Activated CD8-positive, alpha-beta memory T cell treated with anti-CD3 and anti-CD28 coated beads, Interleukin-2, amount 50 U/mL, for 1 hour (primary cell): Measurements from ENCODE around the gene PTTG1IP2.

Source experiments
- DNase-seq: peaks from one replicate; pipeline ENCODE4 v3.0.0-alpha.2; 2020; ENCODE audit errors: extremely low read depth

The PTTG1IP2 gene

DNA sequence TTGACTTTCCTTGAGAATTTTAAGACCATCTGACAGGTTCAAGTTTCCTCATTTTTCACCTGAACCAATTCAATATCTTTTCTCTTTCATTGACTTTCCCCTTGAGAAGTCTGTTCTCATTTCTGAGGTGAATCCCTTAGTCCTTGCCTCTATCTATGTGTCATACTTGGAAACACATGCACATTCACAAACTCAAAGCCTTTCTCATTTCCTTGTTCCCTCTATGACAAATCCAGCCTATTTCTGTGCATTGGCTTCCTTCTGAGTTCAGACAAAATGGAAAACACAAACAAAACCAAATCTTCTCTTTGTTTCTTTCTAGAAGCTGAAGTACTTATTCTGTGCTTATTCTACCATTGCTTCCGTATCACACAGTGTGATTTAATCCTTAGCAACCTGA, 13.8 kb downstream of the PTTG1IP2 start:
- DNase-seq, result no peak

DNA sequence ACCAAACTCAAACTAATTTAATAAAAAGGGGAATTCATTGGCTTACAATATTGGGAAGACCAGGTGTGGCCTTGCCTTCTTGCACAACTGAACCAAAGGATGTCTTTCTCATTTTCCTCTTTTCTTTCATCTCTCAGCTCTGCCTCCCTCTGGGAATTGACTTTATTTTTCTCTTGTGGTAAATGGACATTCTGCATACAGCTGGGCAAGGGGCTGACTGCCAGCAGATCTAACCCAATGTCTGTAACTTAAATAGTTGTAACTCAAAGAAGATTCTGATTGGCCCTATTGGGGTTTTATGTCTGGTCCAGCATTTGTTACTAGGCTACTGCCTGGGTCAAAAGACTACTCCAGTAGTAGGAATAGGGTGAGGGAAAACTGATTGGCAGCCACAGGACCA, 15.3 kb downstream of the PTTG1IP2 start:
- no peak for DNase-seq

DNA sequence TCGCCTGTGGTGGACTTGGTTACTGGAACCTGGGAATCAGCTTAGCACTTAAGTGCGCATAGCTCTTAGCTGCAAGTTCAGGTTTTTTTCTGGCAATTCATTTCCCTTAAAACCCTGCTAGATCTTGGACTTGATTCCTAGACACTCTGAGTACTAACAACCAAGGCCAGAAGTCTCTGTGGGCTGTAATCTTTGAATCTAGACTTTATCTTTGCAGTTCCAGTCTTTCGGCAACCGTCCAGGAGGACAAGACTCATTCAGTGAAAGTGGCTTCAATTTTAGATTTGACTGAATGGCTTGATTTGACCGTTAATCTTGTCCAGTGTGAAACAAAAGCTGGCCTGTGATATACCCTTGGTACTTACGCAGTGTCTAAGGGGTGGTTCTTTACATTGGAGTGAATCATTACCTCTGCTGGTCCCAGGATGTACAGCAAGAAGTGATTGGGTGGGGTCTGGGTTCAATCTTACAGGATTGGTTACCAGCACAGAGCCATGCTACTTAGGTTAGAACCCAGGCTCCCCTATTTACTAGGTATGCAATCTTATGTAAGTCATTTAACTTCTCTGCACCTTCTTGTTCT, 16.4 kb downstream of the PTTG1IP2 start:
- no peak for DNase-seq

DNA sequence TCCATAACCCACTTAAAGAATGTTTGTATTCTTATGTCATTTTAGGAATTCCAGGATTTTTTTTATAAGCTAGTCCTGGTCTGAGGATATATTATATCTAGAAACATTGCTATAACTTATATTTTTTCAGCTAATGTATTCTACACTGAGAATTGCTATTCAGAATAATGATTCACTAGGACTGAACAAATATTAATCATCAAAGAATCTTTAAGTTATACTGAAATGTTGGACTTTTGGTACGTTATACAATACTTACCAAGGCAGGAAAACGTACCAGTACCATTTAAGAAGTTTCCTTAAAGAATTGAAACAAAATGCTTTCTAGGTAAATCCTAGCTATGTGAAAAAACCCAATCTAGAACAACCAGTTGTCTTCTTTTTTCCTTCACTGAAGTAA, 18.4 kb downstream of the PTTG1IP2 start:
- no peak for DNase-seq

DNA sequence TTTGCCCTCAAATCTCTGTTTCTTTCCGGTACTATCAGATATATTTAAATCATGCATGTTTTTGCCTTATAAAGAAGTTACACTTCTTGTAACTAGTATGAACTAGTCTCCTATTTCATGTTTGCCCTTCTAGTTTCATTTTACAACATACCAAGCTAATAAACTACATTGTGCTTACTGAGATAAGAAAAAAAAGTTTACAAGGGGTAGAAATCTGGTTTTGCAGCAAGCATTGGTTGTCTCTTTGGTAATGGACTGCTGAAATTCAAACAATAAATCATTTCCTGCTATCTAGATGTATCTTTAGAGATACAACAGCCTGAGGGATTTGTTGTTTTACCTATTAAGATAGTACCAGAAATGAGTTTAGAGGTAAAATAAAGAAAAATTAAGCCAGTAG, 18.8 kb downstream of the PTTG1IP2 start:
- DNase-seq, result no peak

DNA sequence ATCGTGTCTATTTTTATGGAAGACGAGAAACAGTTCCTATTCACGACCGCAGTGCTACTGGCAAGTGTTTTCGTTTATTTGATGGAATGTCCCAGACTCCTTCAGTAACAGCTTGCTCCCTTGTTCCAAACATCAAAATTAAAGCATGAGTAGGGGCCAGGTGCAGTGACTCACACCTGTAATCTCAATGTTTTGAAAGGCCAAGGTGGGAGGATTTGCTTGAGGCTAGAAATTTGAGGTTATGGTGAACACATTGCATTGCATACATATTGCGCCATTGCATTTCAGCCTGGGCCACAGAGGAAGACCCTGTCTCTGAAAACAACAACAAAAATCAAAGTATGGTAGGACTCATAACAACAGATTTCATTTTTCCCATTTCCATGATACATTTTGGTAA, 22.8 kb downstream of the PTTG1IP2 start:
- DNase-seq, result no peak

DNA sequence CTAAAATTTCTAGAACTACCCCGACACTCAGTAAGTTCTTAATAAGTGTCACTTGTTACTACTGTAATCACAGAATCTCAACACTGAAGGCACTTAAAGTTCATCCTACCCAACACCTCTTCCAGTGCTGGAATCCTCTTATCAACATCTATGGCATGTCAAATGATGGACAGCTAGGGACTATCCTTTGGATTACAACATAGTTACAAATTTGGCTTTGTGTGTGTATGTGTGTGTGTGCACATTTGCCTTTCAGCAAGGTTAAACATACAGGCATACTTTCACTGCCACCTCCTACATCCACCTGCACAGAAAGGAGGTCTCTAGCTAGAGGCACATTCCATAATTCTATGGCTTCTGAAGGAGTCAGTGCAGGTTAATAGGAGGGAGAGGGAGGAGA, 25.8 kb downstream of the PTTG1IP2 start:
- DNase-seq, result no peak

DNA sequence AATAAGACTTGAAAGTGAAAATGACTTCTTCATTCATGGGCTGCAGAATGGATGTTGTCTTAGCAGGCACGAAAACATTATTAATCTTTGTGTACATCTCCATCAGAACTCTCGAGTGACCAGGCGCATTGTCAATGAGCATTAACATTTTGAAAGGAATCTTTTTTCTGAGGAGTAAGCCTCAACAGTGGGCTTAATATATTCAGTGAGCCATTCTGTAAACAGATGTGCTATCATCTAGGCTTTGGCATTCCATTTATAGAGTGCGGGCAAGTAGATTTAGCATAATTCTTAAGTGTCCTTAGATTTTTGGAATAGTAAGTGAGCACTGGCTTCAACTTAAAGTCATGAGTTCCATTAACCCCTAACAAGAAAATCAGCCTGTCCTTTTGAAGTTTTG, 33.1 kb downstream of the PTTG1IP2 start:
- no peak for DNase-seq

DNA sequence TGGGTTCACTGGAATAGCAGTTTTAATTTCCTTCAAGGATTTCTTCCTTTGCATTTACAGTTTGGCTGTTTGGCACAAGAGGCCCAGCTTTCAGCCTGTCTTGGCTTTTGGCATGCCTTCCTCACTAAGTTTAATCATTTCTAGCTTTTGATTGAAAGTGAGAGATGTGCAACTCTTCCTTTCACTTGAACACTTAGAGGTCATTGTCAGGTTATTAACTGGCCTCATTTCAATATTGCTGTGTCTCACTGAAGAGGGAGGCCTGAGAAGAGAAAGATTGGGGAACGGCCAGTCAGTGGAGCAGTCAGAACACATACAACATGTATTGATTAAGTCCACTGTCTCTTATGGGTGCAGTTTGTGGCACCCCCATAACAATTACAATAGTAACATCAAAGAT, 33.9 kb downstream of the PTTG1IP2 start:
- no peak for DNase-seq

DNA sequence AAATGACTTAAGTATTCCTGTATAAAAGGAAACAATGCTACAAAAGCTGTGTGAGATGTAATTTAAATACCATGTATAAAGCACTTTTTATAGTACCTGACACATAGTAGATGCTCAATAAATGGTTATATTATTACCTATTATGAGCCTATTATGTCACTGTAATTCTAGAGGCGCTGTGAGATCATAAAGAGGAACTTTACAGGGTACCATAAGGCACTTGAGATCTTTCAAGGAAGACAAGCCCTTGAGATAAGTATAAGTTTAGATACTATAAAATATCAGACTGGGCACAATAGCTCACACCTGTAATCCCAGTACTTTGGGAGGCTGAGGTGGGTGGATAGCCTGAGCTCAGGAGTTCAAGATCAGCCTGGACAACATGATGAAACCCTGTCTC, 38.3 kb downstream of the PTTG1IP2 start:
- no peak for DNase-seq

DNA sequence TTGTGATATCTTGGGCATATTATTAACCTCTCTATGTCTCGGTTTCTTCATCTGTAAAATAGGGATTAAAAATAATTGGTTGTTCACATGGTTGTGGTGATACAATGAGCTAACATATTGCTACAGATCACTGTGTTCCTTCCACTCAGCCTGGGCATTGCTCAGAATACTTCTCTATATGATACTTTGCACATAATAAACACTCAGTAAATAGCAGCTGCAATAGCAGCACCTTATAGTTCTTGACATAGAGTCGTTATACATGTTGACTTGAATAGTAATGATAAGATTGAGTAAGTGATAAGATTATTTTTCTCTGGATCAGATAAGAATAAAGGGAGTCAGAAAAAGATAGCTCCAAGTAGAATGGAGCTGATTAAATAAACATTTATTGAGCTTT, 42.3 kb downstream of the PTTG1IP2 start:
- DNase-seq, result no peak

DNA sequence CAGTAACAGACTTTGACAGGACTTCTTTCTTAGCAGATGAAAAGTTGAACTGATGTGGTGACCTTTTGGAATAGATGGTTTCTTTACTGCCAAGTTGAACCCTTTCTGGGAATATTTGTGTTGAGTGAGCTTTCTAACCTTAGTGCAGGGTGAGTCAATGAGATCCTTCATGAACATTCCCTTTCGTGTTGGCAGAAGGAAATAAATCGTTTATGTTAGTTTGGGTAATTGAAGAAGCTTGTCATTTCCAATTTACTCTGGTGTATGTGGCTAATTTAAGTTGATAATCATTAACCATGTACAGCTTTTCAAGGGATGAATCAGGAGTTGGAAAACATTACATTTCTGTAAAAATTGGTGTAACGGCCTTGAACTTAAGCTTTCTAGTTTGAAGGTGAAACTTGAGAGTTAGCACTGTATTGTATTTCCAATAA, 43.4 kb downstream of the PTTG1IP2 start:
- no peak for DNase-seq

DNA sequence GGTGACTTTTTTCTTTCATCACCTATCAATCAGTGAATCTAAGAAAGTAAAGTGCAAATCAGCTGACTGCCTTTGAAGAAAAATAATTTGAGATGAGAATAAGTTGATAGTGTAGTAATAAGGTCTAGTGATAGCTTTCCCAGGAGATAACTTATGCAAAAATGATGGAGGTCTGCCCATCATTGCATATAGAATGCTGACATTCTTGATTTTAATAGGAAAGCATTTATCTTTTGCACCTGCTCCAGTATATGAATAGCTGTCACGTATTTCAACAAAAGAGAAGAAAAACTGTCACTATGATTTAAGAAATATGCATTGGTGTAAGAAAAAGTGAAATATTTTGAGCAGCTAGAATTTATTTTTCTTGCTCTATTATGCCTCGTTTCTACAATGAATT, 46.8 kb downstream of the PTTG1IP2 start:
- DNase-seq, result no peak

DNA sequence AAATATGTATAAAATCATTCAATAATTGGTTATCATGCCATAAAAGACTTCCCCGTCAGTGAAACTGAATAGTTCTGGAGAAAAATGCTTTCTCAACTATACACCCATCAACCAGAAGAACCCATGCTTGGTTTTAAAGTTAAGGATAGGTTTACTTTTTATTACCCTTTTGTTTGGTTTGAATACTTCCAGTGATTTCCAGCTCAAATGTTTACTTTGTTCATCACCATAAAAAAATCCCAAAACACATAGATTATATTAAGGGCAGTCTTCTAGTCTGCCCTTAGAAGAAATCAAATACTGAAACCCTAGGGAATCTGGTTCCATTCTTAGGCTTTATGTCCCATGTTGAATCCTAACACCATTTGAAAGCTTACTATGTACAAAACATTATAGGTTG, 49.2 kb downstream of the PTTG1IP2 start:
- DNase-seq, result no peak

DNA sequence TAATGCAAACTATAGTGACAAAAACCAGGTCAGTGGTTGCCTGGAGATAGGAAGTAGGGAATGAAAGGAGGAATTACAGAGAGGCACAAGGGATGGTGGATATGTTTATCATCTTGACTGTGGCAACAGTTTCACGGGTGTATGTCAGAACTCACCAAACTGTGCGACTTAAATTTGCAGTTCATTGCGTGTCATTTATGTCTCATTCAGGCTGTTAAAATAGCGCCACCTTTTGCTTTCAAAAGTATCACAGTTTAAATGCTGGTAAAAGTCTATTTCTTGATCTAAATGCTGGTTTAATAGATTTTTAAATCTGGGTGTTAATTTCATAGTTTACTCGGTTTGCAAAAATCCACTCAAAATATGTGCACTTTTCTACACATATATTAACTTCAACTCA, 51.0 kb downstream of the PTTG1IP2 start:
- no peak for DNase-seq

DNA sequence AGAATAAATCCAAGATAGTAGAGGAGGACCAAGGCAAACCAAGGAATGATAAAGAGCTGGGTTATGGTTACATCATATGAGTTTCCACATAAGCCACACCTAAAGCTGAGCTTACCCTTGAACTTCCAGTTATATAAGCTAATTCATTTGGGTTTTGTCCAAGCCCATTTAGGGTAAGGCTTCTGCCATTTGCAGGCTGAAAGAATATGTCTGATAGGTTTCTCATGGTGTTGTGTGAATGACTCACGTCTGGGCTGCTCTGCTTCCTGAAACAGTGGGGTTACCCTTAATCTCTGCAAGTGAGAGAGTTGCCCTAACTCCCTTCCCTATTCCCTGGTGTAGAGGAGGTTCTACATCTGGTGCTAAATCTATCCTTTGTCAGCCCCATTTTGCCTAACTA, 60.8 kb downstream of the PTTG1IP2 start:
- no peak for DNase-seq

DNA sequence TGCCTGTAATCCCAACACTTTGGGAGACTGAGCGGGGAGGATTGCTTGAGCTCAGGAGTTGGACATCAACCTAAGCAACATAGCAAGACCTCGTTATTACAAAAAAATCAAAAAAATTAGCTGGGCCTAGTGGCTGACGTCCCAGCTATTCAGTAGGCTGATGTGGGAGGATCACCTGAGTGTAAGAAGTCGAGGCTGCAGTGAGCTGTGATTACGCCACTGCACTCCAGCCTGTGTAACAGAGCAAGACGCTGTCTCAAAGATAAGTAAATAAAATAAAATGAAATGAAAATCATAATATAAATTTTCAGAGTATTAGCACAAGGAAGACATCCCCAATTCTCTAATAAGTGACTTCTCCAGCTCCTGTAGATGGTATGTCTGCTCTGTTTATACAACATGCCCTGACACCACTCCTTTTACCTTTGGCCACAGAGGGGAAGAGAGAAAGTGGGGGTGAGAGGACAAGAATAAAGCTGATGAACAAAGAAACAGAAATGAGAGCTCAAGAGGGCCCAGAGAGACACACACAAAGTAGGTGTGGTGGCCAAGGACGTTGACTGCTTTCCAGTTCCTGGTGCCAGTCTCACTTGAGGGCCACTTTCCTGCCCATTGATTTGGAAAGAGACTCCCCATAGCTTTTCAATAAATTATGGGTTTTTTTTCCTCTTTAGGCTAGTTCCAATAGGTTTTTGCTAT, 62.9 kb downstream of the PTTG1IP2 start:
- no peak for DNase-seq

DNA sequence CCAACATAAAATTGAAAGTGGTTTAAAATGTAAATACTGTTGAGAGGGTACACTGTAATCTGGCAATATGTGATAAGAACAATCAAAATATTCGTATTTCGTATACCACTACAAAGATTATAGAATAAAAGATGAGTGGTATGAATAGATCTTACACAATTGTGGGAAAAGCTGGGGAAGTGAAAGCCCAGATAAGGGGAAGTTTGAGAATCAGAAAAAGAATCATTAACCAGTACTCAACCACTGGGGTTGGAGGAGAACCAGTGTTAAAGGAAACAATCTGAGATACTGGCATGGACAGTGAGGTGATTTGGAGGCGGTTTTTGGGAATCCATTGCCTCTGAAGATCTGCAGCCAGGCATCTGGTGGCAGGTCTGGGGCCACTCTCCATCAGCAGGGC, 67.0 kb downstream of the PTTG1IP2 start:
- DNase-seq, result no peak

DNA sequence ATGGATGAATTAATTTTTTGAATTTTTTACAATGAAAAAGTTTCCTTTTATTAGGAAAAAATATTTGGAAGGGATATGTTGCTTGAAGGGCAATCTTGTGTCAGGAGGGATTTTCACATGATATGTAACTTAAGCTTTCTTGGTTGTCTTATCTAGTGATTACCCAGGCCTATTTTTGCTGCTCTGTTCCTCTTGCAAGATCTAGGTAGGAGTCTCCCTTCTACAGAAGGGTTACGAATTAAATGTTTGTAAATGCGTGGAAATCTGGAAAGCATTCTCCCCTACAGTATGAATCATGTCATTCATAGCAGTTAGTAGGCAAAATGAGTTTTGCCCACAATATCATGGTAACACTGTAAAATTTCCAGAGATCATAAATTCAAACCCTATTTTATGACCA, 69.0 kb downstream of the PTTG1IP2 start:
- no peak for DNase-seq

DNA sequence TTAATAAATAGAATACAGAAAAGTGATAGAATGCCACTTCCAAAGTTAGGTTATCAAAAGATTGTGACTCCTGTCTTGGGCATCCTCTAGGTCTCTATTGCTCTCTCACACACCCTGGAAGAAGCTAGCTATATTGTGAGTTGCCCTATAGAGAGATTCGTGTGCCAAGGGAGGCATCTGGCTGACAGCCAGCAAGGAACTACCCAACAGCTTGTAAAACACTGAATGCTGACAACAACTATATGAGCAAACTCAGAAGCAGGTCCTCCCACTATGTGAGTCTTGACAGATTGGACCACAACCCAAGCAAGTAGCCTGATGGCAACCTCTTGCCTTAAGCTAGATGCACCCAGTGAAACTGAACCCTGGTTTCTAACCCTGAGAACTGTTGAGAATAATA, 71.0 kb downstream of the PTTG1IP2 start:
- DNase-seq, result no peak

DNA sequence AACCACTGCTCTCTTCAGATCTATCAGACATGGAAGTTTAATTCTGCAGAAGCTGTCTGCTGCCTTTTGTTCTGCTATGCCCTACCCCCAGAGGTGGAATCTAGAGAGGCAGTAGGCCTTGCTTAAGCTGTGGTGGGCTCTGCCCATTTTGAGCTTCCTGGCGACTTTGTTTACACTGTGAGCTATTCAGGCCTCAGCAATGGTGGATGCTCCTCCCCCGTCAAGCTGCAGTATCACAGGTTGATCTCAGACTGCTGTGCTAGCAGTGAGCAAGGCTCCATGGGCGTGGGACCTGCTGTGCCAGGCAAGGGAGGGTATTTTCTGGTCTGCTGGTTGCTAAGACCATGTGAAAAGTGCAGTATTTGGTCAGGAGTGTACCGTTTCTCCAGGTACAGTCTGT, 81.6 kb downstream of the PTTG1IP2 start:
- DNase-seq, result no peak

DNA sequence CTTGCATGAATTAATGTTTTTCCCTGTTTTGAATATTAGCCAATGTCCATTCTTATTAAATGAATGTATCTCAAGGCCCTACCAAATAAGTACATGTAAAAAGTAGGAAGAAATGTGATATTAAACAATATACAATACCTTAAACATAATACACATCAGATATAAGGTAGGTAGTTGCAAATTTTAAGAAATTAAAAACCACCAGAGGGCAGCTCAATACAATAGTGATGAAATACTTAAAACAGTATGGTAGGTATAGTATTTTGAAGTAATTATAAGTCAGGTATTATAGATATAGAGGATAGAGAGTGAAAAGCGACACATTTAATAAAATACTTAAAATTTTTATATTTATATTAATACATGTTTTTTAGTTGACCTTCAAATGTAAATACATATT, 83.1 kb downstream of the PTTG1IP2 start:
- DNase-seq, result no peak

DNA sequence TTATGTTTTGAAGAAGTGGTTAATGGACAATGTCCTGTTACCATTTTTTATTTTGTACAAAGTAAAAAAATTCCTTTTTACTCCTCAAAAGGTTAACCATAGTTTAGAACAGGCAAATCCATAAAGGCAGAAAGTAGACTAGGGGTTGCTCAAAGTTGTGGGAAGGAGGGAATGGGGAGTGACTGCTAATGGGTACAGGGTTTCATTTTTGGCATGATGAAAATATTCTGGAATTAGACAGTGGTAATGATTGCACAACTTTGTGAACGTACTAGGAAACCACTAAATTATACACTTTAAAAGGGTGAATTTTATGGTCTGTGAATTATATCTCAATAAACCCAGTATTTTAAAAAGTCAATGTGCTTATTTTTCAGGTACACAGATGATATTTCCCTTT, 91.3 kb downstream of the PTTG1IP2 start:
- DNase-seq, result no peak
